Osteoblast (primary cell): ENCODE measurements around the gene MIA2. TPM values are rescaled to one million over a fixed set of nuclear protein-coding genes. Genes with fewer than 3 reads are reported as not detected.
A peak's percentile ranks its signal among the peaks of the same experiment; 100 is the strongest.

Experiments
- DNase-seq: peaks from one replicate; pipeline ENCODE4 v3.0.0; 2011; ENCODE audit warnings: low spot score, mixed read lengths; ENCODE audit not compliant: insufficient read length; ENCODE audit errors: missing footprints
- H2AFZ ChIP-seq: 2 replicates; pipeline ENCODE4 v1.6.0; 2011; ENCODE audit warnings: mild to moderate bottlenecking, low read length
- H3K27ac ChIP-seq: 2 replicates; pipeline ENCODE4 v1.5.1; 2011; ENCODE audit warnings: mild to moderate bottlenecking, low read depth, low read length, moderate library complexity
- H3K27me3 ChIP-seq: 2 replicates; pipeline ENCODE4 v1.6.0; 2012; ENCODE audit warnings: mild to moderate bottlenecking, control low read depth, inconsistent platforms, low read length, moderate library complexity; ENCODE audit not compliant: insufficient read depth
- H3K36me3 ChIP-seq: 2 replicates; pipeline ENCODE4 v1.5.1; 2011; ENCODE audit warnings: mild to moderate bottlenecking, low read length, control low read depth, moderate library complexity; ENCODE audit not compliant: insufficient read depth
- H3K4me1 ChIP-seq: 2 replicates; pipeline ENCODE4 v1.5.1; 2011; ENCODE audit warnings: mild to moderate bottlenecking, low read length, control low read depth, moderate library complexity; ENCODE audit not compliant: insufficient read depth
- H3K4me2 ChIP-seq: 2 replicates; pipeline ENCODE4 v1.6.0; 2011; ENCODE audit warnings: mild to moderate bottlenecking, low read length; ENCODE audit not compliant: insufficient read depth
- H3K4me3 ChIP-seq: fragments of 200-600 bp; sonication (generic); 3 replicates; pipeline ENCODE4 v1.5.1; 2012; ENCODE audit warnings: mild to moderate bottlenecking, low read length, inconsistent platforms; ENCODE audit not compliant: insufficient read depth
- H3K79me2 ChIP-seq: 2 replicates; pipeline ENCODE4 v1.6.0; 2012; ENCODE audit warnings: mild to moderate bottlenecking, low read length, control low read depth, inconsistent platforms; ENCODE audit not compliant: insufficient read depth
- H3K9me3 ChIP-seq: 2 replicates; pipeline ENCODE4 v1.5.1; 2011; ENCODE audit warnings: low read depth, low read length, control low read depth
- H4K20me1 ChIP-seq: 2 replicates; pipeline ENCODE4 v1.6.0; 2012; ENCODE audit warnings: mild to moderate bottlenecking, low read length, control low read depth; ENCODE audit not compliant: insufficient read depth
- total RNA-seq: library from RNA; depleted of rRNA; stranded (reverse); fragments of >200 nt; gene quantifications from 2 replicates; pipeline ENCODE4 v1.2.3, GENCODE V29; 2012
- TF ChIP-seq, protein P1 (sequence below): IDR thresholded peaks from 2 replicates; pipeline ENCODE4 v1.5.1; 2011; ENCODE audit warnings: mild to moderate bottlenecking, low read depth, low read length, moderate library complexity; ENCODE audit errors: extremely low read depth

MIA2 gene
- total RNA-seq, 1 donor: 25.0 TPM

- no peaks in the 10 kb centered on the region for H3K9me3 ChIP-seq
- no peak overlapping the region for H3K4me2 ChIP-seq
- TF ChIP-seq, protein P1, sequence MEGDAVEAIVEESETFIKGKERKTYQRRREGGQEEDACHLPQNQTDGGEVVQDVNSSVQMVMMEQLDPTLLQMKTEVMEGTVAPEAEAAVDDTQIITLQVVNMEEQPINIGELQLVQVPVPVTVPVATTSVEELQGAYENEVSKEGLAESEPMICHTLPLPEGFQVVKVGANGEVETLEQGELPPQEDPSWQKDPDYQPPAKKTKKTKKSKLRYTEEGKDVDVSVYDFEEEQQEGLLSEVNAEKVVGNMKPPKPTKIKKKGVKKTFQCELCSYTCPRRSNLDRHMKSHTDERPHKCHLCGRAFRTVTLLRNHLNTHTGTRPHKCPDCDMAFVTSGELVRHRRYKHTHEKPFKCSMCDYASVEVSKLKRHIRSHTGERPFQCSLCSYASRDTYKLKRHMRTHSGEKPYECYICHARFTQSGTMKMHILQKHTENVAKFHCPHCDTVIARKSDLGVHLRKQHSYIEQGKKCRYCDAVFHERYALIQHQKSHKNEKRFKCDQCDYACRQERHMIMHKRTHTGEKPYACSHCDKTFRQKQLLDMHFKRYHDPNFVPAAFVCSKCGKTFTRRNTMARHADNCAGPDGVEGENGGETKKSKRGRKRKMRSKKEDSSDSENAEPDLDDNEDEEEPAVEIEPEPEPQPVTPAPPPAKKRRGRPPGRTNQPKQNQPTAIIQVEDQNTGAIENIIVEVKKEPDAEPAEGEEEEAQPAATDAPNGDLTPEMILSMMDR: no peak
- H3K36me3 ChIP-seq: no peaks in the 10 kb centered on the region
- H3K4me3 ChIP-seq: no peak overlapping the region
- no peak for DNase-seq
- no peaks in the 10 kb centered on the region for H3K27me3 ChIP-seq
- H3K27ac ChIP-seq: no peak overlapping the region
- peaks cover 13% of the 10 kb centered on the region for H3K79me2 ChIP-seq
- no peak overlapping the region for H2AFZ ChIP-seq
- H4K20me1 ChIP-seq: peaks cover 2% of the 10 kb centered on the region
- peaks cover 21% of the 10 kb centered on the region for H3K4me1 ChIP-seq
These were observed 136.7 kb downstream of the MIA2 start for GRCh38 chr14:39370415-39370814.

- Histone ChIP-seq H3K79me2 (no peaks in the 10 kb centered on the region), H3K4me2 (no peak overlapping the region), H3K36me3 (no peaks in the 10 kb centered on the region), H2AFZ (no peak overlapping the region), H3K4me3 (no peak overlapping the region), H3K27me3 (no peaks in the 10 kb centered on the region), H4K20me1 (peaks cover 2% of the 10 kb centered on the region), H3K4me1 (peaks cover 35% of the 10 kb centered on the region), H3K9me3 (no peaks in the 10 kb centered on the region), H3K27ac (no peak overlapping the region)
- TF ChIP-seq, protein P1: no peak
- peak; percentile 83 for DNase-seq
These were observed 138.9 kb downstream of the MIA2 start for GRCh38 chr14:39372656-39373055.

- H3K27me3 ChIP-seq: no peaks in the 10 kb centered on the region
- TF ChIP-seq, protein P1: no peak
- H3K79me2 ChIP-seq: no peaks in the 10 kb centered on the region
- H4K20me1 ChIP-seq: no peaks in the 10 kb centered on the region
- peaks cover 35% of the 10 kb centered on the region for H3K4me1 ChIP-seq
- H3K27ac ChIP-seq: peak overlapping the region; percentile 59
- H3K9me3 ChIP-seq: no peaks in the 10 kb centered on the region
- peak overlapping the region; percentile 10 for H3K4me2 ChIP-seq
- no peaks in the 10 kb centered on the region for H3K36me3 ChIP-seq
- peak; percentile 66 for DNase-seq
- H3K4me3 ChIP-seq: no peak overlapping the region
- no peak overlapping the region for H2AFZ ChIP-seq
These were observed 141.1 kb downstream of the MIA2 start for GRCh38 chr14:39374851-39375250.

DNA sequence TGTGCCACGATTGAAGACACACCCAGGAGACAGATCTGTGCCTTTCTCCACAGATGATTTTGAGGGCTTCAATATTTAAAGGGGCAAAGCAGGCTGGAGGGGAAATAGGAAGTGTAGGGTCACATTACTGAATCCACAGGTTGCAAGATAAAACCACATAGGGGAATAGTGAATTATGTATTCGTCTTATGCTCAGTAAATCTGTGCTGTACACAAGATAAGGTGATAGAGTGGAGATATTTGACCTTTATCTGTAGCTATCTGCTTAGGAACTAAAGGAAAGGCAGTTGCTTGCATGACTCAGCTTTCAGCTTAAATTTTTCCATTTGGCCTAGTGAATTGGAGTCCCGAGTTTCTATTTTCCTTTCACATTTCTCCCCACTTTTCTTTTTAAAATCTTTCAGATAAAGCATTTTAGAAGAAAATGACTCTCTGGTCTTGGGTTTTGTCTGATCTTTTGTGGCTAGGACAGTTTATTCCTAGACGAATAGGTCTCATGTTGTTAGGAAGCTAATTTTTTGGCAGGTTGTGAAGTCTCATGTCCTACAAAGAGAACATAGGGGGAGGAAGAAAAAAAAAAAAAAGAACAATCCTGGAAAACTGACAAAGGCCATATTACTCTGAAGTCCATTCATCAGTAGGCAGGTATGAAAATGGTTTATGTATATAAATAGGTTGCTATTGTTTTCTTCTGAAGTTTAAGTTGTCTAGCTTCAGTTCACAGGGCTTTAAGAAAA is 143.1 kb downstream of the MIA2 start:
- peak overlapping the region; percentile 68 for H2AFZ ChIP-seq
- no peak overlapping the region for H3K4me3 ChIP-seq
- TF ChIP-seq, protein P1: no peak
- no peaks in the 10 kb centered on the region for H3K9me3 ChIP-seq
- no peak for DNase-seq
- H3K36me3 ChIP-seq: no peaks in the 10 kb centered on the region
- H4K20me1 ChIP-seq: no peaks in the 10 kb centered on the region
- H3K4me2 ChIP-seq: peak overlapping the region; percentile 67
- H3K4me1 ChIP-seq: peaks cover 35% of the 10 kb centered on the region
- H3K79me2 ChIP-seq: no peaks in the 10 kb centered on the region
- no peaks in the 10 kb centered on the region for H3K27me3 ChIP-seq
- peak overlapping the region; percentile 68 for H3K27ac ChIP-seq
